ENCODE data around the gene TIE1. TPM values are rescaled to one million over a fixed set of nuclear protein-coding genes. Genes with fewer than 3 reads are reported as not detected.

The TIE1 gene
- total RNA-seq, 1 donor from 2014 or later: 0.21 TPM

DNA sequence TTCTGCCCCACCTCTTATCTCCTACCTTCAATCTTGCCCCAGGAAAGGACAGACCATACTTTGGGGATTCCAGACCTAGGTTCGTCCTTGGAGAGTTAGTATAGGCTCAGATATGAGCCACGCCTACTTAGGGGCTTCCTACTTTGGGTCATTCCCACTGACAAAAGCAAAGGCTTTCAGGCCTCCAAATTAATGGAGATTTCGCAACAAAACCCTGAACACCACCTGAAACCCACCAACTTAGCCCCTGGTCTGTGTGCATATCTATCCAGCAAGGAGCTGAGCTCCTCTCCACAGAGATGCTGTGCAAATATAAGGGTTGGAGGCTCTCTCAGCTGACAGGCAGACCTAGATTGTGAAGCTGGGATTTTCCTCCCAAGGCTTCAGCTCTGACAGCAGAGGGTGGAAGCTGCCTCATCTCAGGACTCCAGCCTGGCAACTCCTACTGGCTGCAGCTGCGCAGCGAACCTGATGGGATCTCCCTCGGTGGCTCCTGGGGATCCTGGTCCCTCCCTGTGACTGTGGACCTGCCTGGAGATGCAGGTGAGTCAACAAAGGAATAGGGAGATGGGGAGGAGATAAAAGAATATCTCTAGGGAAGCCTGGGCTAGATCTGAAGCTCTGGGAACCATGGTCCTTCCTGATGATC, 38.9 kb downstream of the TIE1 start:
- Mint-ChIP-seq H3K4me3 (no peak overlapping the region), H3K36me3 (no peaks in the 10 kb centered on the region), H3K27ac (no peak overlapping the region), H3K27me3 (ENCODE audit: insufficient read depth, low read depth) (peaks cover 12% of the 10 kb centered on the region), H3K4me1 (peaks cover 11% of the 10 kb centered on the region), H3K9me3 (no peaks in the 10 kb centered on the region)
- Histone ChIP-seq H3K4me1 (peaks cover 7% of the 10 kb centered on the region), H4K20me1 (ENCODE audit: low read depth) (no peaks in the 10 kb centered on the region), H3K4me2 (no peak overlapping the region), H3K9ac (no peak overlapping the region), H3K27ac (no peak overlapping the region), H3K9me3 (ENCODE audit: low read depth) (no peaks in the 10 kb centered on the region), H3K79me2 (ENCODE audit: low read depth) (no peaks in the 10 kb centered on the region), H3F3A (ENCODE audit: low read depth) (no peaks in the 10 kb centered on the region), H2AFZ (replicated peaks) (no peak overlapping the region), H3K36me3 (no peaks in the 10 kb centered on the region), H3K27me3 (no peaks in the 10 kb centered on the region), H3K4me3 (no peak overlapping the region)
- no peak for DNase-seq (ENCODE audit: low spot score)
- TF ChIP-seq CTCF (IDR thresholded peaks at IDR 0.05) (no peak), EZH2 (IDR thresholded peaks at IDR 0.05) (no peak), EZH2phosphoT487 (IDR thresholded peaks at IDR 0.05) (no peak)

- no peak overlapping the region for H3K4me3 Mint-ChIP-seq
- Histone ChIP-seq H3K36me3 (no peaks in the 10 kb centered on the region), H4K20me1 (ENCODE audit: low read depth) (no peaks in the 10 kb centered on the region), H3K4me2 (no peak overlapping the region), H3K4me1 (peaks cover 11% of the 10 kb centered on the region), H3F3A (ENCODE audit: low read depth) (no peaks in the 10 kb centered on the region), H3K4me3 (no peak overlapping the region), H3K9ac (no peak overlapping the region), H3K9me3 (ENCODE audit: low read depth) (no peaks in the 10 kb centered on the region), H3K27me3 (no peaks in the 10 kb centered on the region), H2AFZ (replicated peaks) (no peak overlapping the region), H3K27ac (no peak overlapping the region), H3K79me2 (ENCODE audit: low read depth) (no peaks in the 10 kb centered on the region)
- TF ChIP-seq CTCF (IDR thresholded peaks at IDR 0.05) (no peak), EZH2 (IDR thresholded peaks at IDR 0.05) (no peak), EZH2phosphoT487 (IDR thresholded peaks at IDR 0.05) (no peak)
- no peaks in the 10 kb centered on the region for H3K9me3 Mint-ChIP-seq
- H3K4me1 Mint-ChIP-seq: peaks cover 14% of the 10 kb centered on the region
- H3K27me3 Mint-ChIP-seq (ENCODE audit: insufficient read depth, low read depth): peaks cover 12% of the 10 kb centered on the region
- H3K27ac Mint-ChIP-seq: no peak overlapping the region
- no peaks in the 10 kb centered on the region for H3K36me3 Mint-ChIP-seq
- no peak for DNase-seq (ENCODE audit: low spot score)
Measured at GRCh38 chr1:43340559-43340958, 39.8 kb downstream of the TIE1 start.

DNA sequence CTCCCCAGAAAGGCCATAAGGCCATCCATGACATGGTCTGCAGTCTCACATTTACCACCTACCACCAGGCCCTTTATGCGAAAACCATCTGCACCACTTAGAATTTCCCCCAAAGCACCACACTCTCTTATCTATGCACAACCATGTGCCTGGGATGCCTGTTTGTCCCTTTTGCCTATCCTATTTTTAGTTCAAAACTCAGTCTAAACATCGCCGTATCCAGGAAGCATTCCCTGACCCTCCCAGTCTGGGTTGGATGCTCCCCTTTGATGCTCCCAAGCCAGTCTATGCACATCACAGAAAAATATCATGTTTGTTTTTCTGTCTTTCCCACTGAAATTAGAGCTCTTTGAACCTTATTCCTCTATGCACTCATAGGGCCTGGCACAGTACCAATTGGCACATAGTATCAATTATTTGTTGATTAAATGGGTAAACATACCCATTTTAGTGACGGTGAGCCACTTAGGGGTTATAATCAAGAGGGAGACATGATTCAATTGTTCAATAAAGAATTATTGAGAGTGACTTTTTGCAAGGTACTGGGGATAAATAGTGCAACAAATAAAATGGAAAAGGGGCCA, 43.6 kb downstream of the TIE1 start:
- Histone ChIP-seq H2AFZ (replicated peaks) (no peak overlapping the region), H3K79me2 (ENCODE audit: low read depth) (no peaks in the 10 kb centered on the region), H3K27ac (no peak overlapping the region), H4K20me1 (ENCODE audit: low read depth) (no peaks in the 10 kb centered on the region), H3K4me2 (no peak overlapping the region), H3K27me3 (peaks cover 14% of the 10 kb centered on the region), H3K36me3 (no peaks in the 10 kb centered on the region), H3F3A (ENCODE audit: low read depth) (peaks cover 16% of the 10 kb centered on the region), H3K4me3 (no peak overlapping the region), H3K9me3 (ENCODE audit: low read depth) (no peaks in the 10 kb centered on the region), H3K4me1 (peaks cover 29% of the 10 kb centered on the region), H3K9ac (no peak overlapping the region)
- no peak for DNase-seq (ENCODE audit: low spot score)
- Mint-ChIP-seq H3K4me1 (peaks cover 20% of the 10 kb centered on the region), H3K9me3 (no peaks in the 10 kb centered on the region), H3K4me3 (no peak overlapping the region), H3K27me3 (ENCODE audit: insufficient read depth, low read depth) (peaks cover 8% of the 10 kb centered on the region), H3K27ac (no peak overlapping the region), H3K36me3 (no peaks in the 10 kb centered on the region)
- TF ChIP-seq EZH2 (IDR thresholded peaks at IDR 0.05) (no peak), CTCF (IDR thresholded peaks at IDR 0.05) (no peak), EZH2phosphoT487 (IDR thresholded peaks at IDR 0.05) (no peak)

Measured in neural progenitor cell (in vitro differentiated cells).